GM12891 (cell line): ENCODE results near the gene GFI1.

Source experiments
- POLR2A ChIP-seq: IDR thresholded peaks from 2 replicates; pipeline ENCODE4 v1.6.1; 2011; ENCODE audit warnings: low read depth, low read length, control low read depth
- POLR2AphosphoS5 ChIP-seq: IDR thresholded peaks from 2 replicates; pipeline ENCODE4 v1.6.1; 2011; ENCODE audit warnings: low read depth, low read length, control low read depth
- SPI1 ChIP-seq: IDR thresholded peaks from 2 replicates; pipeline ENCODE4 v1.6.1; 2011; ENCODE audit warnings: low read depth, low read length, control low read depth
- TAF1 ChIP-seq: IDR thresholded peaks from 2 replicates; pipeline ENCODE4 v1.6.1; 2011; ENCODE audit warnings: low read depth, low read length, control low read depth

GRCh38 chr1:92476071-92476631, 10.6 kb downstream of the GFI1 start:
- no peak for TF ChIP-seq POLR2A
- no peak for TF ChIP-seq POLR2AphosphoS5
- TF ChIP-seq SPI1 = 0 out of 2 replicates have a peak, but pooled peaks have one; percentile 0
- TF ChIP-seq TAF1 = no peak
